PC-3 (cell line): ENCODE results near the gene KCNK2.

ENCODE experiments used
- EZH2 ChIP-seq: fragments of 300-600 bp; sonication (generic); IDR thresholded peaks from one replicate; pipeline ENCODE4 v1.6.1; 2017; ENCODE audit warnings: antibody characterized with exemption, mild to moderate bottlenecking, low read length; ENCODE audit not compliant: unreplicated experiment
- TF ChIP-seq, protein P1 (sequence below): fragments of 300-600 bp; sonication (generic); conservative IDR thresholded peaks from 2 replicates; pipeline ENCODE4 v1.5.1; 2017; ENCODE audit warnings: antibody characterized with exemption, low read depth, mild to moderate bottlenecking, low read length

GRCh38 chr1:215277532-215277931 lies 195.0 kb downstream of the KCNK2 start:
- TF ChIP-seq, protein P1, sequence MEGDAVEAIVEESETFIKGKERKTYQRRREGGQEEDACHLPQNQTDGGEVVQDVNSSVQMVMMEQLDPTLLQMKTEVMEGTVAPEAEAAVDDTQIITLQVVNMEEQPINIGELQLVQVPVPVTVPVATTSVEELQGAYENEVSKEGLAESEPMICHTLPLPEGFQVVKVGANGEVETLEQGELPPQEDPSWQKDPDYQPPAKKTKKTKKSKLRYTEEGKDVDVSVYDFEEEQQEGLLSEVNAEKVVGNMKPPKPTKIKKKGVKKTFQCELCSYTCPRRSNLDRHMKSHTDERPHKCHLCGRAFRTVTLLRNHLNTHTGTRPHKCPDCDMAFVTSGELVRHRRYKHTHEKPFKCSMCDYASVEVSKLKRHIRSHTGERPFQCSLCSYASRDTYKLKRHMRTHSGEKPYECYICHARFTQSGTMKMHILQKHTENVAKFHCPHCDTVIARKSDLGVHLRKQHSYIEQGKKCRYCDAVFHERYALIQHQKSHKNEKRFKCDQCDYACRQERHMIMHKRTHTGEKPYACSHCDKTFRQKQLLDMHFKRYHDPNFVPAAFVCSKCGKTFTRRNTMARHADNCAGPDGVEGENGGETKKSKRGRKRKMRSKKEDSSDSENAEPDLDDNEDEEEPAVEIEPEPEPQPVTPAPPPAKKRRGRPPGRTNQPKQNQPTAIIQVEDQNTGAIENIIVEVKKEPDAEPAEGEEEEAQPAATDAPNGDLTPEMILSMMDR = no peak
- TF ChIP-seq EZH2 = no peak
